WI38 (cell line): Measurements from ENCODE around the gene GPR75.
A peak's percentile ranks its signal among the peaks of the same experiment; 100 is the strongest.

Experiments
- H3K4me3 ChIP-seq: 2 replicates; pipeline ENCODE4 v1.5.1; 2011; ENCODE audit warnings: low read depth, mild to moderate bottlenecking, control low read depth, low read length
- CTCF ChIP-seq: IDR thresholded peaks from 2 replicates; pipeline ENCODE4 v1.5.1; 2012; ENCODE audit warnings: low read depth, mild to moderate bottlenecking, control low read depth, low read length

Gene GPR75

GRCh38 chr2:53859206-53860181, at the start of gene GPR75:
Gene GPR75 (minus strand): TSS chr2:53859967. CDS start chr2:53854756, 5,211 bp downstream.
- peak within 1 kb of the TSS; percentile 29; the same call in 1 of the 2 replicates for H3K4me3 ChIP-seq
- no peak for TF ChIP-seq CTCF

- no peak overlapping the region for H3K4me3 ChIP-seq
Measured at GRCh38 chr2:53907582-53907981, 47.8 kb upstream of the GPR75 start.

GRCh38 chr2:53905396-53905795, 45.6 kb upstream of the GPR75 start:
- TF ChIP-seq CTCF, result no peak
- no peak overlapping the region for H3K4me3 ChIP-seq

More at GRCh38 chr2:53907582-53907981, 47.8 kb upstream of the GPR75 start:
- no peak for TF ChIP-seq CTCF

- no peak for TF ChIP-seq CTCF
Measured at GRCh38 chr2:53903011-53903410, 43.2 kb upstream of the GPR75 start.

GRCh38 chr2:53901192-53901591, 41.4 kb upstream of the GPR75 start:
- no peak overlapping the region for H3K4me3 ChIP-seq
- no peak for TF ChIP-seq CTCF

More at GRCh38 chr2:53903011-53903410, 43.2 kb upstream of the GPR75 start:
- no peak overlapping the region for H3K4me3 ChIP-seq

GRCh38 chr2:53896864-53897263, 37.1 kb upstream of the GPR75 start:
- no peak for TF ChIP-seq CTCF

More at GRCh38 chr2:53896864-53897263, 37.1 kb upstream of the GPR75 start:
- H3K4me3 ChIP-seq, result no peak overlapping the region
